ENCODE results near the gene IKBKE.

Gene IKBKE

GRCh38 chr1:206521694-206522402, 51.6 kb downstream of the IKBKE start:
- ChIA-PET CTCF (interaction anchor here (1.8 kb wide), 1 partner anchor 23 kb away, joined by 6 read pairs; no protein-coding TSS in a partner anchor), POLR2A (no interaction called here)
- Histone ChIP-seq H3K9me3 (ENCODE audit: control insufficient read depth, insufficient read depth, low read depth, low read length) (no peaks in the 10 kb centered on the region), H3K4me1 (ENCODE audit: control insufficient read depth, insufficient read depth, low read length) (no peaks in the 10 kb centered on the region), H3K36me3 (ENCODE audit: control insufficient read depth in 2 of 2, insufficient read depth in 1 of 2, low read length in 2 of 2) (no peaks in the 10 kb centered on the region), H3K27ac (ENCODE audit: extremely low read depth, low read depth, low read length) (no peak overlapping the region), H3K4me3 (ENCODE audit: low read depth, low read length) (no peak overlapping the region)
- TF ChIP-seq ZNF558 (tag by site-specific recombination; IDR thresholded peaks at IDR 0.05) (no peak), INSM2 (tag by site-specific recombination; IDR thresholded peaks at IDR 0.05) (no peak), ZNF701 (tag by site-specific recombination; IDR thresholded peaks at IDR 0.05) (no peak), PBX3 (CRISPR knock-in tag; IDR thresholded peaks at IDR 0.05) (no peak), HOXD13 (CRISPR knock-in tag; IDR thresholded peaks at IDR 0.05; ENCODE audit: borderline replicate concordance) (no peak), GFI1B (tag by site-specific recombination; IDR thresholded peaks at IDR 0.05) (no peak), ZNF488 (tag by site-specific recombination; IDR thresholded peaks at IDR 0.05) (no peak), EGR2 (tag by site-specific recombination; IDR thresholded peaks at IDR 0.05; ENCODE audit: low read depth) (no peak), ZNF146 (tag by site-specific recombination; IDR thresholded peaks at IDR 0.05) (no peak), YY2 (tag by site-specific recombination; IDR thresholded peaks at IDR 0.05) (no peak), ZNF658 (tag by site-specific recombination; IDR thresholded peaks at IDR 0.05) (no peak), PRDM4 (tag by site-specific recombination; IDR thresholded peaks at IDR 0.05) (no peak), ZNF639 (tag by site-specific recombination; IDR thresholded peaks at IDR 0.05) (no peak), ZNF280C (tag by site-specific recombination; IDR thresholded peaks at IDR 0.05) (no peak), KLF9 (tag by site-specific recombination; IDR thresholded peaks at IDR 0.05; ENCODE audit: low read depth) (no peak), ZNF175 (tag by site-specific recombination; IDR thresholded peaks at IDR 0.05) (no peak), ZNF394 (tag by site-specific recombination; IDR thresholded peaks at IDR 0.05; ENCODE audit: borderline replicate concordance) (no peak), ZNF248 (tag by site-specific recombination; IDR thresholded peaks at IDR 0.05) (no peak), WT1 (tag by site-specific recombination; IDR thresholded peaks at IDR 0.05) (no peak), ZNF292 (tag by site-specific recombination; IDR thresholded peaks at IDR 0.05; ENCODE audit: borderline replicate concordance, low read depth) (no peak)
